Mammary epithelial cell (primary cell): ENCODE measurements around the gene PTRHD1.

Experiments
- EZH2 ChIP-seq: IDR thresholded peaks from 2 replicates; pipeline ENCODE4 v1.6.1; 2012; ENCODE audit warnings: low read length, inconsistent platforms, borderline replicate concordance
- TF ChIP-seq, protein P1 (sequence below), 2 donors: IDR thresholded peaks in 1 of 2; conservative IDR thresholded peaks in 1 of 2; 2 replicates each; pipeline ENCODE4 v1.5.1; 2011 to 2012; ENCODE audit warnings: inconsistent platforms in 2 of 2, low read length in 2 of 2, mild to moderate bottlenecking in 2 of 2, control low read depth in 1 of 2, low read depth in 1 of 2; ENCODE audit not compliant: insufficient read depth in 1 of 2; ENCODE audit errors: extremely low read depth in 1 of 2

DNA sequence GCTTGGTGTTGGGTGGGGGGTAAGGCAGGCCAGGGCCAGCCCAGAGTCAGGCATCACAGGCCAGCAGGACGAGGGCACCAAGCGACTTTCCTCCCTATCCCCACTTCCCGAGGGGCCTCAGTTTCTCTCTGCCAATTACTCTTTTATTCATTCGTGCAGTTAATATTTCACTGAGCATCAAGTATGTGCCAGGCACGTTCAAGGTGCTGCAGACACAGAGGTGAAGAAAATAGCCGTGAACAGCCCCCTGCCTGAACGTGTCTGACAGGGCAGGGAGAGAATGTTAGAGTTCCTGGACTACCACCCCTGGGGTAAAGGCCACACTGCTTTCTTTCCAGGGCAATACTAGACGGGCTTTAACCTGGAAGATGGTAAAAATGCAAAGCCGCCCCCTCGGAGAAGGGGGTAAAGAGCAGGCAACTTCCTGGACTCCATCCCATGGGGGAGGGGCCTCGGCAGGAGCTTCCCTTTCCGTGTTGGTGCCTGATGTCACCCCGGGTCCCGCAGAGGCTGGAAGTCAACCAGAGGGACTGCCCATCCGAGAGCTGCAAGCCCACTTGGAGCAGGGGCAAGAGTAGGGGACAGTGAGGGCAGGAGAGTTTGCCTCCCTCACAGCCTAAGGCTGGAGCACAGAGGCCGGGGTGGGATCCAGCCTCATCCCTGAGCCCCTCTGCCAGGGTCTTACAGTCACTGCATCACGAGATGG, 47.1 kb upstream of the PTRHD1 start:
- TF ChIP-seq, protein P1, sequence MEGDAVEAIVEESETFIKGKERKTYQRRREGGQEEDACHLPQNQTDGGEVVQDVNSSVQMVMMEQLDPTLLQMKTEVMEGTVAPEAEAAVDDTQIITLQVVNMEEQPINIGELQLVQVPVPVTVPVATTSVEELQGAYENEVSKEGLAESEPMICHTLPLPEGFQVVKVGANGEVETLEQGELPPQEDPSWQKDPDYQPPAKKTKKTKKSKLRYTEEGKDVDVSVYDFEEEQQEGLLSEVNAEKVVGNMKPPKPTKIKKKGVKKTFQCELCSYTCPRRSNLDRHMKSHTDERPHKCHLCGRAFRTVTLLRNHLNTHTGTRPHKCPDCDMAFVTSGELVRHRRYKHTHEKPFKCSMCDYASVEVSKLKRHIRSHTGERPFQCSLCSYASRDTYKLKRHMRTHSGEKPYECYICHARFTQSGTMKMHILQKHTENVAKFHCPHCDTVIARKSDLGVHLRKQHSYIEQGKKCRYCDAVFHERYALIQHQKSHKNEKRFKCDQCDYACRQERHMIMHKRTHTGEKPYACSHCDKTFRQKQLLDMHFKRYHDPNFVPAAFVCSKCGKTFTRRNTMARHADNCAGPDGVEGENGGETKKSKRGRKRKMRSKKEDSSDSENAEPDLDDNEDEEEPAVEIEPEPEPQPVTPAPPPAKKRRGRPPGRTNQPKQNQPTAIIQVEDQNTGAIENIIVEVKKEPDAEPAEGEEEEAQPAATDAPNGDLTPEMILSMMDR (conservative IDR thresholded peaks at IDR 0.05 in 1 of 2, IDR thresholded peaks at IDR 0.05 in 1 of 2; ENCODE audit: extremely low read depth in 1 of 2, insufficient read depth in 1 of 2, low read depth in 1 of 2, low read length in 2 of 2) = no peak
- TF ChIP-seq EZH2 = no peak
